RKO (cell line): ENCODE measurements around the gene TMEM231.
"Not testable (repeated sequence)": the region's sequence is repeated elsewhere in the genome, so short reads cannot be mapped to it uniquely, and the experiment has no call there.

Experiments
- DNase-seq: peaks from one replicate; pipeline ENCODE4 v3.0.0-alpha.2; 2016; ENCODE audit warnings: low spot score

TMEM231 gene

GRCh38 chr16:75566758-75567255 is 10.8 kb upstream of the TMEM231 start:
- DNase-seq = peak; percentile 50

DNA sequence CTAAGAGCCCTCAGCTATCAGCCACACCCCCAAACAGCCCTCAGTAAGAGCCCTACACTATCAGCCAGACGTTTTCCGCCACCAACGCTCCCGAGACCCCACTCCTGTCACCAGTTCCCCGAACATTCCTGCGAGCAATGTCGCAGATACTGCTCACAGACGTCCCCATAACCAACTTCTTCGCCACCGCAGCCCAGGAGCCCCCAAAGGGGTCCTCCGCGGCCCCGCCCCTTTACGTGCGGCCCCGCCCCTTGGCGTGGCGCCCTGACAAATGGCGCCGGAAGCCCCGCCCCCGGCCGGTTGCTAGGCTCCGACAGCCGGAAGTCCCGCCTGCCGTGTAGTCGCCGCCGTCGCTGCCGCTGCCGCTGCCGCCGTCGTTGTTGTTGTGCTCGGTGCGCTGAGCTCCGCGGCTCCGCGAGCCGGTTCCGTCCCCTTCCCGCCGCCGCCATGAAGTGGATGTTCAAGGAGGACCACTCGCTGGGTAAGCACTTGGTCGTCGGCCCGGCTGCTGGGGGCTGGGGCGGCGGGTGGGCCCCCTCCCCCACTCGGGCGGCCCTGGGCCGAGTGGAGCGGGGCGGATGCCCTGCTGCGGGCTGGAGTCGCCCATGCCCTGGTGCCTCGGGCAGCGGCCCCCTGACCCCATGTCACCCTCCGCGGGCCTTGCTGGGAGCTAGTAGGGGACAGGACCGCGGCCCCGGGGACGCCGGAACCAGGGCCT is 10.1 kb upstream of the TMEM231 start, which contains the start of gene GABARAPL2:
TSS of gene GABARAPL2 (plus strand) at position 340 of the 718 bp plus-strand sequence. CDS start at position 448, 108 bp downstream.
- peak; percentile 84 for DNase-seq

DNA sequence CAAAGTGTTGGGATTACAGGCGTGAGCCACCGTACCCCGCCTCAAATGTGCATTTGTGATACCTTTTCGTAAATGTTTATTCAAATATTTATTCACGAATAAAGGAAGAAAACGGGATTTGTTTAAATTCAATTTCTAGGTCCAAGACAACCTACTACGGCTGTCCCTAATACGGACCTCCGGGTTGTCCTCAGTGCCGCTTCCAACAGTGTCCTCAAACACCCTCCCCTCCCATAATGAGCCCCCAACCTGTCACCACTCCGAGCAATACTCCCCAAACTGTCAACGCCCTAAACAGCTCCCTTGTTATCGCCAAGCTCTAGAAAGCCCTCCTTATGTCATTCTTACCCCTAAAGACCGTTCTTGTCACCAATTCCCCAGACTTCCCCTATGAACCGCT is 9.6 kb upstream of the TMEM231 start:
- no peak for DNase-seq

GRCh38 chr16:75559564-75560372 is 3.7 kb upstream of the TMEM231 start:
- DNase-seq = no peak

DNA sequence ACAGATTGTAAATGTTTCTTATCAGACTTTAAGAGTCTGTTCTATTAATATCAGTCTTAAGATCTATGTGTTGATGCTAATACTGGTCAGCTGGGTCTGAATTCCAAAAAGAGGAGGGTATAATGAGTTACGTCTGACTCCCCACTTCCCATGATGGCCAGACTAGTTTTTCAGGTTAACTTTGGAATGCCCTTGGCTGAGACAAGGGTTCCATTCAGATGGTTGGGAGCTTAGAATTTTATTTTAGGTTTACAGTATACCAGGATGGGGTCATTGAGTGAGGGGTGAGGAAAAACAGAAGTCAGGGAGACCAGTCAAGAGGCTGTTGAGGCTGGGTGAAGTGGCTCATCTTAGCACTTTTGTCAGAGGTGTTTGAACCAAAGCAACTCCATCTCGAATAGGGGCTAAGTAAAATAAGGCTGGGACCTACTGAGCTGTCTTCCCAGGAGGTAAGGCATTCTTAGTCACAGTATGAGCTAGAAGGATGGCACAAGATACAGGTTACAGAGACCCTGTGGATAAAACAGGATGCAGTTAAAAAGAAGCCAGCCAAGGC is 2.9 kb upstream of the TMEM231 start:
- DNase-seq = no peak

- no peak for DNase-seq
Observed at GRCh38 chr16:75556431-75556950, 439 bp upstream of the TMEM231 start.

- peak; percentile 97 for DNase-seq
Observed at GRCh38 chr16:75555213-75555706, 792 bp downstream of the TMEM231 start.

- no peak for DNase-seq
Observed at GRCh38 chr16:75552951-75553350, 3.1 kb downstream of the TMEM231 start.

GRCh38 chr16:75550211-75550662 is 5.8 kb downstream of the TMEM231 start:
- DNase-seq = no peak

DNA sequence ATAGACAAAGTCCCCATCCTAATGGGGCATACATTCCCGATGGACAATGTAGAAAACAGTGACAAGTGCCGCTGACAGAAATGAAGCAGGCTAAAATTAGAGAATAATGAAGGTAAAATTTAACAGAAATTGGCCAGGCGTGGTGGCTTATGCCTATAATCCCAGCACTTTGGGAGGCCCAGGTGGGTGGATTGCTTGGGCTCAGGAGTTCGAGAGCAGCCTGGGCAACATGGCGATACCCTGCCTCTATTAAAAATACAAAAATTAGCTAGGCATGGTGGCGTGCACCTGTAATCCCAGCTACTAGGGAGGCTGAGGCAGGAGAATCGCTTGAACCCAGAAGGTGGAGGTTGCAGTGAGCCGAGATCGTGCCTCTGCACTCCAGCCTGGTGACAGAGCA is 7.6 kb downstream of the TMEM231 start:
- not testable (repeated sequence) for DNase-seq

DNA sequence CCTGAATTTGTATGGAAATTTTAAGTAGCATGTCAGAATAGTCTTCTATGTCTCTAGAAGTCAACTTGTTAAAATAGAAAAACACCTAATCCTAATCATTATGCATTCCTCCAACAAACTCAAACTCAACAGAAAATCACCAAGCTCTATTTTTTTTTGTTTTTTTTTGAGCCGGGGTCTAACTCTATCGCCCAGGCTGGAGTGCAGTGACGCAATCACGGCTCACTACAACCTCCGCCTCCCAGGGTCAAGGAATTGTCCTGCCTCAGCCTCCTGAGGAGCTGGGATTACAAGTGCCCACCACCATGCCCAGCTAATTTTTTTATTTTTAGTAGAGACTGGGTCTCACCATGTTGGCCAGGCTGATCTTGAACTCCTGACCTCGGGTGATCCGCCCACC is 9.8 kb downstream of the TMEM231 start:
- no peak for DNase-seq

DNA sequence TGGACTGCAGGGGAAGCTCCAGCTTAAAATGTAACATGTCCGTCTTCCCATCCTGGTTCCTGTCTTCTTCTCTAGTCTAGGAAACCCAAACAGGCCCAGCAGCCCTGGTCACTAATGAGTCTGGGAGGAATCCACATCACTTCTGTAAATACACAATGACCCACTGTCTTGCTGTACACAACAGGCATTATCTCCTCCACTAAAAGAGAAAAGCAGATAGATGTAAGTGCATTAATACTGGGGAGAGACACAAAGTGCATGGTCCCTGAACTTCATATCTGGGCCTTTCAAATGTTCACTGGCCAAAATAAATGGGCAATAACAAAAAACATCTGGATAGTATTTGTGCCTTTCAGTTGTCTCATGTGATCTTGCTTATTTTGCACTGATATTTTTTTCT is 10.2 kb downstream of the TMEM231 start:
- DNase-seq = not testable (repeated sequence)

GRCh38 chr16:75542462-75542861 is 13.6 kb downstream of the TMEM231 start:
- not testable (repeated sequence) for DNase-seq

DNA sequence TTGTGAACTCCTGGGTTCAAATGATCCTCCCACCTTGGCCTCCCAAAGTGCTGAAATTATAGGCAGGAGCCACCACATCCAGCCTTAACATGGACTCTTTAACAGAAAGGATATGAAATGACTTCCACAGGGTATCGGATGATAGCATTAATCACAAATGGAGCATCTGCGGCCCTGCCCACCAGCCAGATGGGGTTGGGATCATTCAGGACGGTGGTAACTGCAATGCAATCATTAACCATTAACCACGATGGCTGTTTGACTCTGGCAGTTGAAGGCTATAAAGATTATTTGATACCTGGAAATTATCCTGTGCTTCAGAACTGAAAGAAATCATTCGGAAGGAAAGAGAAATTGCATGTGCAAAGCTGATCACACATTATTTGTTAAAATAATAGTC is 14.8 kb downstream of the TMEM231 start:
- no peak for DNase-seq

- not testable (repeated sequence) for DNase-seq
Observed at GRCh38 chr16:75538882-75539565, 17.0 kb downstream of the TMEM231 start.

- no peak for DNase-seq
Observed at GRCh38 chr16:75537776-75538175, 18.3 kb downstream of the TMEM231 start.

DNA sequence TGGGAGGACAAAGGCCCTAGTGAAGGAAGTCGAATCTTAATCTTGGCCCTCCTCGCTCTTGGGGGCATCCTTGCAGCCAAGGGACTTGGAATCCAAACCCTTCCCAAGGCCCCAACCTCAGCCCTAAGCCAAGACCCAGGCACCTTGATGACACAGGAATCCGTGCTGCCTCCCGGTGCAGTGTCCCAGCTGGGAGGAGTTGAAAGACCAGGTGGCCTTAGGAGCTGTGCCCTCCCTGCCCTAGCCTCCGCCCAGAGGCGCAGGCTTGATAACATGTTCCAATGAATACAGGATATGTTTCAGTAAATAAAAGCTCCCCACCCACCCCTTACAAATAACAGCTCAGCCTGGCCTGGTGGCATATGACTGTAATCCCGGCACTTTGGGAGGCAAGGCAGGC is 20.2 kb downstream of the TMEM231 start, which contains the start of gene CHST5:
TSS of gene CHST5 (minus strand) at position 208 of the 400 bp plus-strand sequence. CDS start 5,724 bp downstream, outside the sequence.
- DNase-seq = no peak

GRCh38 chr16:75535211-75535843 is 20.7 kb downstream of the TMEM231 start:
- DNase-seq = no peak

GRCh38 chr16:75534560-75535205 is 21.4 kb downstream of the TMEM231 start:
- no peak for DNase-seq

GRCh38 chr16:75532791-75533190 is 23.3 kb downstream of the TMEM231 start:
- no peak for DNase-seq
